GM20431 (cell line): ENCODE data around the gene DALRD3.
"Not testable (repeated sequence)": the region's sequence is repeated elsewhere in the genome, so short reads cannot be mapped to it uniquely, and the experiment has no call there.

Experiments
- in situ Hi-C: fragments of 300-500 bp; cut with MseI, MboI; formaldehyde crosslinking; loops from one replicate; pipeline ENCODE4 v1.15.0; 2020; ENCODE audit warnings: low sequenced_read_pairs; ENCODE audit not compliant: unreplicated experiment

The DALRD3 gene

GRCh38 chr3:49021813-49022687 is 3.7 kb upstream of the DALRD3 start, which contains the start of gene NDUFAF3:
Gene NDUFAF3 (plus strand): TSS chr3:49022121. CDS start chr3:49022145, 24 bp downstream.
- in situ Hi-C loops = no loop called here

DNA sequence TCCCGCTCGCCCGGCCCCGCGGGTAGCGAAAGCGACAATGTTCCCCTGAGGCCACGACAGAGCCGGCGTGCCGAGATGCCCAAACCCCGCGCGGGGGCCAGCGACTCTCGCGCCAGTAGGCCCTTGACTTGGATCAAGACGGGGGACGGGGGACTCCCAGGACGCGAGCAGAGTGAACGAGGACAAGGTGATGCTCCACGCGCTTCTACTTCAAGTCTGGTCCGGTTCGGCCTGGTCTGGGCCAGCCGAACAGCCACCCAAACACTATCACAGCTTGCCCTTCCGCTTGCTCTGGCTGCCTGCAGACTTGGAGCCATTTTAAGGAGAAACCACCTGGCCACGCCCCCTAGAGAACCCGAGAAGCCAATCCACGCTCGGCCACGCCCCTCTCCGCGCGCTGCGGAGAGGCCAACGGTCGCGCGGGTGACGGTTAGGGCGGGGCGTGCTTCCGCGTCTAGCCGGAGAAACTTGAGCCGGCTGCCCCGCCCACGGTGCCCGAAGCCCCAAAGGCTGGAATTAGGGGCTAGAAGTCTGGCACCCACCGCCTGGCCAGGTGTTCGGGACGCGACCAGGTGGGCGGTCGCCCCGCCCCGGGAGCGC is 2.9 kb upstream of the DALRD3 start:
- in situ Hi-C loops = no loop called here

DNA sequence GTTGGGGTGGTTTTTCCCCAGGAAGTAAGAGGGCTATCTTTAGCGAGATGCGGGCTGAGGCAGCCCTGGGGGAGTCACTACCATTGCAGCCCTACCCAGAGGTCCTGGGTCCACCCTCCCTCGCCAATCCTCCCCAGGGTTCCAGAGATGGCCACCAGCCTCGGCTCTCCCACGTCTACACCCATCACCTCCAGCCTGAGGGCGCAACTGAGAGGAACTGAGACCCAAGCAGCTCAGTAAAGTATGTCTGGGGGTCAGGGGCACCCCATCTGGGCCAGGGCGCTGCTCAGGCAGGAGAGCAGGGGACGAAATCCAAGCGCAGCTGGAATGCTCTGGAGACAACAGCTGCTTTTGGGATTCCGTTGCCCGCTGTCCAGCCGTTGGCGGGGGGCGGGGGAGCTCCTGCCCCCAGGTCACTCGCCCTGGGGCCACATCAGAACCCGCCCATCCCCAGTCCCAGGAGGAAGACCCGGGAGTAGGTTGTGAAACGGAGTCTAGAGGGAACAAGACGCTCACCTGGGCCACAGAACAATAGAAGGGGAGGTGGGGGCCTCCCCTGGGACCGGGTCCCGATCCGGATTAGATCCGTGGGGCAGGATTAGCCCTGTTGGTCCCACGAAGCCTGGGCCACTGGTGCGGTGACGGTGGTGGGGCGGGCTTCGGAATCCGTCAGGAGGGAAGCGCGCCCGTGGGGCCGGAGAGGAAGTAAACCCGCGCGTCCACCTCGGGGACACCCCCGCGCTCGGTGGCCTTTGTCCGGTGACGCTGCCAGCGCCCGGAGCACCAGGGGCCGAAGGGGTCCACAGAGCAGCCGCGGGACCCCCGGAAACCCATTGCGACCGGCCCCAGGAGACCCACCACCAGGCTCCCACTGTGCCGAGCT is 2.2 kb upstream of the DALRD3 start:
- in situ Hi-C loops = no loop called here

GRCh38 chr3:49019941-49020329 is 1.6 kb upstream of the DALRD3 start:
- in situ Hi-C loops = no loop called here

DNA sequence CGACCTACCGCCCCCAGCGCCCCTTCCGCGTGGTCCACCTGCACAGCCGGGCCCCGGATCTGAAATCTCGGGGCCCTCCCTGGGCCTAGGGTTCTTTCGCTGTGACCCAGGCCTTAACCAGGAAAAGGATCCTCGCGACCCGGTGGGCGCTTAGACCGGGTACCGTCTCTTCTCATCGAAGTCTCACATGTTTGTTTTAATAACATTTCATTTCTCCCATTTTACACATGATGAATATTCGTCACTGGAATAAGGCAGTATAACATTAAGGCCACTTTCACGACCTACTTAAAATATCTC is 277 bp upstream of the DALRD3 start:
- in situ Hi-C loops = no loop called here

DNA sequence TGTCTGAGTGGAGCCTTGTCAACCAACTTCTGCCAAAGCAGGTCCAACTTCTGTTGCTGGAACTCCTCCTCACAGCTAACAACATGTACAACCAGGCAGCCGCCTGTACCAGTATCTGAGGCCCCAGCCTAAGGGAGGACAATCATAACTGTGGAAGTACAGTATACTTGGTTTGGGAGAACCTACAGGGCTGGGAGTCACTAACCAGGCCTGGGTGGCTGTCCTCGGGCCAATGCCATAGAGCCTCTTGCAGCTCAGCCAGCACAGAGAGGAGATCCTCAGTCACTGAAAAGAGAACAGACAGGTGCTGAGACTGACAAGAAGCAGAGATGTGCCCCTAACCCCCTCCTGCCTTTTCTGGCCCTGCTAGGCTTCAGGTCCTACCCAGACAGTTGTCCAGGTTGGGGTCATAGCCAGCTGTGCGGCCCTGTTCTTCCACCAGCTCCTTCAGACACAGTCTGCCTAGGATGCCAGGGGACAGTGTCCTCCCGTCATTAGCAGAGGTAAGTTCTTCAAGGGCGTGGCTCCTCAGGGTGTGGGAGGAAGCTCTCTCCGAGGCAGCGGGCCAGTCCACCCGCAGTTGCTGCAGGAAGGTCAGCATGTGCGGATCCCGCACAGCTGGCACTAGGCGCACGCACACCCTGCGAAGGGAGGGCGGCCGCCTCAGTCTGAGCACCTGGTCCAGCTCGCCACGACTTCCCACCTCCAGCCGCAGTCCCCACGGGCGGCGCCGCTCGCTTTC is 980 bp downstream of the DALRD3 start:
- in situ Hi-C loops = no loop called here

DNA sequence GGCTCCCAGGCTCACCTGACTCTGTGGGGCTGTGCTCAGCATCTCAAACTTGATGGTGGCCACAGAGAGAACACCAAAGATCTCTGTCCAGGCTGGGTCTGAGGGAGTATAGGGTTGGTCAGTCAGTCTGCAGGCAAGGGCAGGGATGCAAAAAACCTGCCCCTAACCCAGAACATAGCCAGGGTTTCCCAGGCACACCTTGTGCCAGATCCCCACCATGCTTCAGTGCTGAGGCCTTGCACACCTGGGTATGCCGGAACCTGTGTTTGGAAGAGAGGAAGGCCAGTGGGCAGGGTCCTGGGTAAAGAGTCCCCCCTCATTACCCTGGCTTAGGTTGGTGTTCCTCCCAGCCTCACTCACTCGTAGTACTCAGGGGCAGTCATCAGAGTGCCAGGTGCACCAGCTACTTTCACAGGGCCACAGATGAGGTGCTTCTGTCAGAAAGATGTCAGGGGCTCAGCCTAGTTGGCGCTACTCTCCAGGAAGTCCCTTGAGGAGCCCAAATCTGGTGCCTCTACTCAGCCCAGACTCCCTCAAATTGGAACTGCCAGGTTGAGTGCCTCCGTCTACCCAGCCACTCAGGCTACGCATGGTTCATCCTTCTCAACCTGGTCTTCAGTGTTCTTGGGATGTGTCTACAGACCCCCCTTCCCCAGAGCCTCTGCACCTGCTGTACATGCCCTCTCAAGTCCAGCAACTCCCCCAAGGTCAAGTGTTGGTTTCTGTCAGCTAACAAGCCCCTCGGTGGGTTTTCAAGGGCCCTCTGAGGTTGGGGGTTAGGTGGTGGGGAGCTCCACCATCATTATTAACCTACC is 1.8 kb downstream of the DALRD3 start:
- in situ Hi-C loops = no loop called here

GRCh38 chr3:49015765-49016164 is 2.6 kb downstream of the DALRD3 start:
- in situ Hi-C loops = no loop called here

DNA sequence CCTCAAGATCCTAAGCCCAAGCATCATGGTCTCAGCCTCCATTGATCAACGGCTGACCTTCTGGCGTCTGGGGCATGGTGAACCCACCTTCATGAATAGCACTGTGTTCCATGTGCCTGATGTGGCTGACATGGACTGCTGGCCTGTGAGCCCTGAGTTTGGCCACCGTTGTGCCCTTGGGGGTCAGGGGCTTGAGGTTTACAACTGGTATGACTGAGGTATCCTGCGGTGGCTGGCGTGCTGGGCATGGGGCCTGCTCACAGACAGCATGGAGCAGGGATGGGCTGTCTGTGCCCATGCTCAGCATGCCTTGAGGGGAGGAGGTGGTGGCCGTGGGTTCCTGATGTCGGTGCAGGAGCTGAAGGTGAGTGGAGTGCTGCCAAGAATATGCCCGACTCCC is 3.3 kb downstream of the DALRD3 start:
- in situ Hi-C loops = no loop called here

DNA sequence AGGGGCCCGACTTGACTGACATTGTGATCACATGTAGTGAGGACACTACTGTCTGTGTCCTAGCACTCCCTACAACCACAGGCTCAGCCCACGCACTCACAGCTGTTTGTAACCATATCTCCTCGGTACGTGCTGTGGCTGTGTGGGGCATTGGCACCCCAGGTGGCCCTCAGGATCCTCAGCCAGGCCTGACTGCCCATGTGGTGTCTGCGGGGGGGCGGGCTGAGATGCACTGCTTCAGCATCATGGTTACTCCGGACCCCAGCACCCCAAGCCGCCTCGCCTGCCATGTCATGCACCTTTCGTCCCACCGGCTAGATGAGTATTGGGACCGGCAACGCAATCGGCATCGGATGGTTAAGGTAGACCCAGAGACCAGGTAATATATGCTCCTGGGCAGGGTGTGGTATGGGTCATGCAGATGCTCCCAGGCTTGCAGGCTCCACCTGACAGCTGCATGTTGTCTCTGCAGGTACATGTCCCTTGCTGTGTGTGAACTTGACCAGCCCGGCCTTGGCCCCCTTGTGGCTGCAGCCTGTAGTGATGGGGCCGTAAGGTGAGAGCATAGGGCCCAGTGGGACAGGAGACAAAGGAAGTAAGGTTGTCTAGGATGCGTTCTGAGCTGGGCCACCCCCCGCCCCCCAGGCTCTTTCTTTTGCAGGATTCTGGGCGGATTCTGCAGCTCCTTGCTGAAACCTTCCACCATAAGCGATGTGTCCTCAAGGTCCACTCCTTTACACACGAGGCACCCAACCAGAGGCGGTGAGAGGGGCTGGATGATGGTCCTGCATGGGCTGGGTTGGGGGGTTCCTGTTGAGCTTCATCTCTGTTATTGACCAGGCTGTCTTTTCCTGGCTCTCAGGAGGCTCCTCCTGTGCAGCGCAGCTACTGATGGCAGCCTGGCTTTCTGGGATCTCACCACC is 4.4 kb downstream of the DALRD3 start:
- in situ Hi-C loops = no loop called here

- in situ Hi-C loops = no loop called here
These were observed 5.2 kb downstream of the DALRD3 start for GRCh38 chr3:49013113-49013737.

DNA sequence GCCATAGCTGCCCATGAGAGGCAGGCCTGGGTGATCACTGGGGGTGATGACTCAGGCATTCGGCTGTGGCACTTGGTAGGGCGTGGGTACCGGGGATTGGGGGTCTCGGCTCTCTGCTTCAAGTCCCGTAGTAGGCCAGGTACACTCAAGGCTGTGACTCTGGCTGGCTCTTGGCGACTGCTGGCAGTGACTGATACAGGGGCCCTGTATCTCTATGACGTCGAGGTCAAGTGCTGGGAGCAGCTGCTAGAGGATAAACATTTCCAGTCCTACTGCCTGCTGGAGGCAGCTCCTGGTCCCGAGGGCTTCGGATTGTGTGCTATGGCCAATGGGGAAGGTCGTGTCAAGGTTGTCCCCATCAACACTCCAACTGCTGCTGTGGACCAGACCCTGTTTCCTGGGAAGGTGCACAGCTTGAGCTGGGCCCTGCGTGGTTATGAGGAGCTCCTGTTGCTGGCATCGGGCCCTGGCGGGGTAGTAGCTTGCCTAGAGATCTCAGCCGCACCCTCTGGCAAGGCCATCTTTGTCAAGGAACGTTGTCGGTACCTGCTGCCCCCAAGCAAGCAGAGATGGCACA is 5.9 kb downstream of the DALRD3 start:
- in situ Hi-C loops = no loop called here

- in situ Hi-C loops = no loop called here
These were observed 9.0 kb downstream of the DALRD3 start for GRCh38 chr3:49009396-49009795.

DNA sequence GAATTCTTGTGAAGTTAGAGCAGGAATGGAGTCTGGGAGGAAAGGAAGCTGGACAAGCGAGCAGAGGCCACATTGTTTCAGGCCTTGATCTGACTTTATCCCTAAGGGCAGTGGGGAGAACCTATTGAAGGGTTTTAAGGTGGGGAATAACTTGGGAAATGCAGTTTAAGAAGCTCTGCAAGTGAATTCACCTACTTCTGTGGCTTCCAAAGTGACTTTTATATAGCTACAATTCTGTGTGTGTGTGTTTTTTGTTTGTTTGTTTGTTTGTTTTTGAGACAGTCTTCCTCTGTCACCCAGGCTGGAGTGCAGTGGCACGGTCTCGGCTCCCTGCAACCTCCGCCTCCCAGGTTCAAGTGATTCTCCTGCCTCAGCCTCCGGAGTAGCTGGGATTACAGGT is 9.8 kb downstream of the DALRD3 start:
- in situ Hi-C loops = not testable (repeated sequence)

- in situ Hi-C loops = no loop called here
These were observed 10.4 kb downstream of the DALRD3 start for GRCh38 chr3:49007771-49008528.

- in situ Hi-C loops = no loop called here
These were observed 11.2 kb downstream of the DALRD3 start, which contains the start of gene WDR6 for GRCh38 chr3:49007068-49007770. Gene WDR6 (plus strand): TSS chr3:49007391. CDS start chr3:49007432, 41 bp downstream.
